Measurements from ENCODE around the gene VWA5B2.
"Not testable (repeated sequence)": the region's sequence is repeated elsewhere in the genome, so short reads cannot be mapped to it uniquely, and the experiment has no call there.

VWA5B2 gene

DNA sequence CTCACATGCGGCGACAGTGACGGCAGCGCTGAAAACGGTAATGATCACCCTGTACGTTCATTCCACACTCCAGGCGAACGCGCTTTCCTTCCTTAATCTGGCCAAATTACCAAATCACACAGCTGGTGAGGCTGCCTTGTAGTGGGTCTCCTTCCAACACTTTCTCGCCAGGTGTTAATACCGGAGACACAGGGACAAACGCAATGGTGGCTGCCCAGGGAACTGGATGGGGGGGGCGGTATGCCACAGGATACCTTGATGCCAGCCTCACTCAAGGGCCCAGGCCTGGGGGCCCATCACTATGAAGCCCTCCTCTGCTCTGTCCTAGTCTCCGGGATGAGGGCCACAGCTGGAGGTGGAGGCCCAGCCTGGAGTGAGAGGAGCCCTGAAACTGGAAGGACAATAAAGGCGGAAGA, 33.4 kb downstream of the VWA5B2 start:
- DNase-seq, result no peak
- Histone ChIP-seq H3K36me3 (replicated peaks) (no peaks in the 10 kb centered on the region), H3K4me3 (ENCODE audit: low read depth, low read length) (peak overlapping the region; percentile 5), H3K27ac (no peak overlapping the region), H3K27me3 (replicated peaks) (peaks cover 1% of the 10 kb centered on the region)
- TF ChIP-seq, protein P1, sequence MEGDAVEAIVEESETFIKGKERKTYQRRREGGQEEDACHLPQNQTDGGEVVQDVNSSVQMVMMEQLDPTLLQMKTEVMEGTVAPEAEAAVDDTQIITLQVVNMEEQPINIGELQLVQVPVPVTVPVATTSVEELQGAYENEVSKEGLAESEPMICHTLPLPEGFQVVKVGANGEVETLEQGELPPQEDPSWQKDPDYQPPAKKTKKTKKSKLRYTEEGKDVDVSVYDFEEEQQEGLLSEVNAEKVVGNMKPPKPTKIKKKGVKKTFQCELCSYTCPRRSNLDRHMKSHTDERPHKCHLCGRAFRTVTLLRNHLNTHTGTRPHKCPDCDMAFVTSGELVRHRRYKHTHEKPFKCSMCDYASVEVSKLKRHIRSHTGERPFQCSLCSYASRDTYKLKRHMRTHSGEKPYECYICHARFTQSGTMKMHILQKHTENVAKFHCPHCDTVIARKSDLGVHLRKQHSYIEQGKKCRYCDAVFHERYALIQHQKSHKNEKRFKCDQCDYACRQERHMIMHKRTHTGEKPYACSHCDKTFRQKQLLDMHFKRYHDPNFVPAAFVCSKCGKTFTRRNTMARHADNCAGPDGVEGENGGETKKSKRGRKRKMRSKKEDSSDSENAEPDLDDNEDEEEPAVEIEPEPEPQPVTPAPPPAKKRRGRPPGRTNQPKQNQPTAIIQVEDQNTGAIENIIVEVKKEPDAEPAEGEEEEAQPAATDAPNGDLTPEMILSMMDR (IDR thresholded peaks at IDR 0.05; ENCODE audit: low read depth, low read length, missing control alignments), result no peak
- in situ Hi-C loops (cut with HindIII; ENCODE audit: low pct_ligation_motif_present, low sequenced_read_pairs), result no loop called here

DNA sequence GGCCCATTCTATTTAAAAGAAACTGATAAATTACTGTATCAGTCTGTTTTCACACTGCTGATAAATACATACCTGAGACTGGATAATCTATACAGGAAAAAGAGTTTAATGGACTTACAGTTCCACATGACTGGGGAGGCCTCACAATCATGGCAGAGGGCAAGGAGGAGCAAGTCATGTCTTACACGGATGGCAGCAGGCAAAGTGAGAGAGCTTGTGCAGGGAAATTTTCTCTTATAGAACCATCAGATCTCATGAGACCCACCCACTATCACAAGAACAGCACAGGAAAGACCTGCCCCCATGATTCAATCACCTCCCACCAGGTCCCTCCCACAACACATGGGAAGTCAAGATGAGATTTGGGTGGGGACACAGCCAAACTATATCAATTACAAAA, 37.9 kb downstream of the VWA5B2 start:
- DNase-seq; H3K27me3 ChIP-seq (replicated peaks); H3K27ac ChIP-seq; H3K36me3 ChIP-seq (replicated peaks); in situ Hi-C loops (cut with HindIII; ENCODE audit: low pct_ligation_motif_present, low sequenced_read_pairs); H3K4me3 ChIP-seq (ENCODE audit: low read depth, low read length): not testable (repeated sequence)

DNA sequence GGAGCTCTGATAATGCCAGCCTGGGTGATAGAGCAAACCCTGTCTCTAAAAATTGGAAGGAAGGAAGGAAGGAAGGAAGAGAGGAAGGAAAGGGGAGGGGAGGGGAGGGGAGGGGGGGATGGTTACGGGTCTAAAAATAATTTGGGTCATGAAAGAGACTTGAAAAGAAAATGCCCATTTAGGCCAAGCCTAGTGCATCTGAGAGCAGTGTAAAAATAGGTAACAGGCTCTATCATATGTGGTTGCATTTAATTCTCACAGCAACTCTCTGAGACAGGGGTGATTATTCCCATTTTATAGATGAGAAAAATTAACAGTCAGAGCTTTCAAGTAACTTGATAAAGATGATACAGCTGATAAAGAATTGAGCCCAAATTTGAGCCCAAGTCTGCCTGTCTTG, 42.9 kb downstream of the VWA5B2 start:
- DNase-seq, result no peak
- no peak overlapping the region for H3K27ac ChIP-seq
- TF ChIP-seq, protein P1 (IDR thresholded peaks at IDR 0.05; ENCODE audit: low read depth, low read length, missing control alignments), result no peak
- in situ Hi-C loops (cut with HindIII; ENCODE audit: low pct_ligation_motif_present, low sequenced_read_pairs), result no loop called here
- H3K4me3 ChIP-seq (ENCODE audit: low read depth, low read length), result no peak overlapping the region
- H3K36me3 ChIP-seq (replicated peaks), result no peaks in the 10 kb centered on the region
- H3K27me3 ChIP-seq (replicated peaks), result peaks cover 20% of the 10 kb centered on the region

DNA sequence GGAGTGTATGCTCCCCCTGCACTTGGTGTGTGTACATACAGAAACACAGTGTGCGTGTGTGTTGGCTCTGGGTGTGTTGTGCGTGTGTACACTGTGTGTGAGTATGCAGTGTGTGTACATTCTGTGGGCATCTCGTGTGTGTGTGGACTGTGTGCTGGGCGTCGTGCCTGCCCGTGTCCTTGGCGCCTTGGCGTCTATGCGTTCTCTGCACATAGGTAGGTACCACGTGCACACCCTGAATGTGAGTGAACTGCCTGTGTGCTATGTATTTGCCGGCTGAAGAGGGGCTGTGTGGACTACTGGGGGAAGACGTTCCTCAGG, 46.0 kb downstream of the VWA5B2 start:
- no peaks in the 10 kb centered on the region for H3K36me3 ChIP-seq (replicated peaks)
- H3K27me3 ChIP-seq (replicated peaks), result peaks cover 21% of the 10 kb centered on the region
- H3K4me3 ChIP-seq (ENCODE audit: low read depth, low read length), result no peak overlapping the region
- no peak overlapping the region for H3K27ac ChIP-seq
- TF ChIP-seq, protein P1 (IDR thresholded peaks at IDR 0.05; ENCODE audit: low read depth, low read length, missing control alignments), result no peak
- in situ Hi-C loops (cut with HindIII; ENCODE audit: low pct_ligation_motif_present, low sequenced_read_pairs), result no loop called here
- no peak for DNase-seq

DNA sequence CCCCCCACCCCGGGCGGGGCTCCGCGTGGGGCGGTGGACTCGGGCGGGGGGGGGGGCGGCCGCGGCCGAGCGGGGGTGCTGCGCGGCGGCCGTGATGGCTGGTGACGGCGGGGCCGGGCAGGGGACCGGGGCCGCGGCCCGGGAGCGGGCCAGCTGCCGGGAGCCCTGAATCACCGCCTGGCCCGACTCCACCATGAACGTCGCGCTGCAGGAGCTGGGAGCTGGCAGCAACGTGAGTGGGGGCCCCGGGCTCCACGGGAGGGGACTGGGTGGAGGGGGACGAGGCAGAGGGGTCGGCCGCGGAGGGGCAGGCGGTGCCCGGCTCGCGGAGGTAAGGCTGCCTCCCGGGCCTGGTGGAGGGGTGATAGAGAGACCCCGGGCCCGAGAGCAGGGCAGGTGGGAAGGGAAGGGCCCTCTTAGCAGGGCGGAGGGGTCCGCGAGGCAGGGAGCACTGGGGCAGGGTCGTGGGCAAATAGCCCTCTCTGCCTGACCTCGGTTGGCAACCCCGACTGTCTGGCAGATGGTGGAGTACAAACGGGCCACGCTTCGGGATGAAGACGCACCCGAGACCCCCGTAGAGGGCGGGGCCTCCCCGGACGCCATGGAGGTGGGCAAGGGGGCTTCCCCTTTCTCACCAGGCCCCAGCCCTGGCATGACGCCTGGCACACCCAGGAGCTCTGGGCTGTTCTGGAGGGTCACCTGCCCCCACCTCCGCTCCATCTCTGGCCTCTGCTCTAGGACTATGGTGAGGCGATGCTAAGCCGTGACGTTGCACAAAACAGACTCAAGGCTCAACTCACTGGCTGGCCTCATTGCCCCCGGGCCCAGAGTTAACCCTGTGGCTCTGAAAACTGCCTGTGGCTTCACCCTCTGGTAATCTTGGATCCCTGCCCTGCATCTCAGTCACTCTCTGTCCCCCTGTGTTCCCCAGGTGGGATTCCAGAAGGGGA, 46.9 kb downstream of the VWA5B2 start, which contains the start of gene ECE2:
Gene ECE2, plus strand, starts transcription at position 62 of the 950 bp plus-strand sequence. Its CDS starts 132 bp downstream, at position 194.
- no peak for DNase-seq
- TF ChIP-seq, protein P1 (IDR thresholded peaks at IDR 0.05; ENCODE audit: low read depth, low read length, missing control alignments), result no peak
- H3K36me3 ChIP-seq (replicated peaks), result no peaks in the 10 kb centered on the region
- in situ Hi-C loops (cut with HindIII; ENCODE audit: low pct_ligation_motif_present, low sequenced_read_pairs), result no loop called here
- H3K27ac ChIP-seq, result no peak within 1 kb of the TSS
- peaks cover 21% of the 10 kb centered on the region for H3K27me3 ChIP-seq (replicated peaks)
- H3K4me3 ChIP-seq (ENCODE audit: low read depth, low read length), result no peak within 1 kb of the TSS

DNA sequence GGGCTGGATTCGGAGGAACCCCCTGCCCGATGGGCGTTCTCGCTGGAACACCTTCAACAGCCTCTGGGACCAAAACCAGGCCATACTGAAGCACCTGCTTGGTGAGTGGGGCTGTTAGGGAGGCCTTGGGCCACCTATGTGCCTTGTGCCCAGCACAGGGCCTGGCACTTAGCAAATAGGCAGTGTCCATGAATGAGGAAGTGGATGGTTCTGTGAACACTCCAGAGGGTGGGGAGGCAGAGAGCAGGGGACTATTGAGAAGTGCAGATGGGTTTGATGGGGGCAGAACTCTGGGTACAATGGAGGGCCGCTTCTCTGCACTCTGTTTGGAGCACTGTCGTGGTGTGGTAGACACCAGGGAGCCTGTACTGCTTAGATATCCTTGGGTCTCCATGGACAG, 48.0 kb downstream of the VWA5B2 start:
- TF ChIP-seq, protein P1 (IDR thresholded peaks at IDR 0.05; ENCODE audit: low read depth, low read length, missing control alignments), result no peak
- Histone ChIP-seq H3K36me3 (replicated peaks) (no peaks in the 10 kb centered on the region), H3K4me3 (ENCODE audit: low read depth, low read length) (no peak overlapping the region), H3K27ac (no peak overlapping the region), H3K27me3 (replicated peaks) (peaks cover 21% of the 10 kb centered on the region)
- no peak for DNase-seq
- in situ Hi-C loops (cut with HindIII; ENCODE audit: low pct_ligation_motif_present, low sequenced_read_pairs), result no loop called here
